NCI-H1105 treated with DMSO at 0.1 percent for 48 hours (cell line): ENCODE results near the gene FXYD1.
"Not testable (repeated sequence)": the region's sequence is repeated elsewhere in the genome, so short reads cannot be mapped to it uniquely, and the experiment has no call there.

Experiments
- DNase-seq: peaks from one replicate; lab custom pipeline; 2025; lab: John Stamatoyannopoulos, UW

FXYD1 gene

DNA sequence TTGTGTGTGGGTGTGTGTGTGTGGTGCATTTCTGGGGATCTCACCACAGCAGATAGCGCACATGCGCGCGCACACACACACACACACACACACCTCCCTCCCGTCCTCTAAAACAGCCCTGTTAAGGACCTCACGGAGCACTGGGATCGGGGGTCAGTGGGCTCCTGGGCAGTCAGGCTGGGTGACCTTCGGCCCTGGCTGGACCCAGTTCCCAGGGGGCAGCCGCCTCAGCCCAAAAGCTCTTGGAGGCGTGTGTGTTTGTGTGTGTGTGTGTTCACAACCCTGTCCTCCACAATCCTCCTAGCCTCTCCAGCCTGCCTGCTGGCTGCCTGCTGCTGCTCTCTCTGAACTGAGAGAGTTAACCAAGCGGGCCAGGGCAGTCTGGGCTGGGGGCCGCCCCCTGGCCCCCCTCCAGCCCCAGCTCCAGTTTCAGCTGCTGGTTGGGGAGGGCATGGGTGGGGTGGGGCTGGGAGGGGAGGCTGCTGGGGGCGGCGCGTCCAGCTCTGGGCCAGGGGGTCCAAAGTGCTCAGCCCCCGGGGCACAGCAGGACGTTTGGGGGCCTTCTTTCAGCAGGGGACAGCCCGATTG lies at the start of gene FXYD1:
FXYD1 (plus strand) TSS at position 520 of the 588 bp plus-strand sequence. CDS start 1,256 bp downstream, outside the sequence.
- no peak for DNase-seq

DNA sequence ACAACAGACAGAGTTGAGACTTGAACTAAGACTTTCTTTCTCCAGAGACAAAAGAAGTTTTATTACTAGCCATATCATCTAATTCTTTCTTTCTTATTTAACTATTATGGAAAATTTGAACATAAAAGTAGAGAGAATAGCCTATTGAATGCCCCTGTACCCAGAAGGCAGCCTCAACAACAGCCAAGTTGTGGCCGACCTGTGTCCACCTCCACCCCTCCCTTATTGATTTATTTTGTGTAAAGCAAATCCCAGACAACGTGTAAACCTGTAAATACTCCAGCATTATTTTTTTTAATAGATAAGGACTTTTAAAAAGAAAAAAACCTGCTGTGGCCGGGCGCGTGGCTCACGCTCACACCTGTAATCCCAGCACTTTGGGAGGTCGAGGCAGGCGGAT lies 49.1 kb upstream of the FXYD1 start:
- DNase-seq, result no peak

DNA sequence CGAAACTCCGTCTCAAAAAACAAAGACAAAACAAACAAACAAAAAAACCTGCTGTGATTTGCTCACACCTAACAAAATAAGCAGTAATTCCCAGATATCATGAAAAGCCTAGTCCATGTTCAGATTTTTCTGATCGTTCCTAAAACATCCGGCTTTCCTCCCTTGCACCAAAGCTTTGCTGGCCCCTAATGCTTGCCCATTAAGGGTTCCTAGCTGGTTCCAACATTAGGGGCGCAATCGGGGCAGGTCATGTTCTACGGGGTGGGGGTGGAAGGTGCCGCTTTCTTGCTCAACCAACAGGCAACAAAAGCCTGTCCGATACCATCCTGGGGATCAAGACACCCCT lies 48.5 kb upstream of the FXYD1 start:
- no peak for DNase-seq

DNA sequence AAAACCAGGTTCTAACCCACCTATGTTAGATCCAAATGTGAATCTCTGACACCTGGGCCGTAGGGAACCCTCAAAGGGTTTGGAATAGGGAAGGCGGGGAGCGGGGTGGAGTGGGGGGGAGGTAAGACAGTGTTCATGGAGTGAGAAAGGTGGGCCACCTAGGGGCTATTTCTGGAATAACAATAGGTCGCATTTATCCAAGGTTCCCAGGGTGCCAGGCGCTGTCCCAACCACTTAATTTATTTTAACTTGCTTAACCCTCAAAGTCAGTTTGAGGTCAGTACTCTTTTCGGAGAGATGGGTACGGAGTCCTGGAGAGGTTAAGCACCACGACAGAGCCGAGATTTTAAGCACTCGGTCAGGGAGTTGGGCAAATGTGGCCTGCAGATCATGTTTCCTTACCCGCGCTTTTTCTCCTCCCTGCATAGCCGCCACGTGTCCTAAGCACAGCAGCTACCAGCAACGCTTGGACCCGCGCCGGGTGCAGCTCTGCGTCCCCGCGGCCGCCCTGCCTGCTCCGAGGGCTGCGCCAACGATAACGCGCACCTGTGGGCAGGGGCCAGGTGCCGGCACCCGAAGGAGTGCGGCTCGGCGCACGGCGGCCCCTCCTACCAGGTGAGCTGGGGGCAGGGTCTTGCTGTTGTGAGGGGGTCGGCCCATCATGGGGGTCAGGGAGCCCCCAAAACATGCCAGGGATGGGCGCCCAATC lies 48.0 kb upstream of the FXYD1 start:
- peak; percentile 39 for DNase-seq

DNA sequence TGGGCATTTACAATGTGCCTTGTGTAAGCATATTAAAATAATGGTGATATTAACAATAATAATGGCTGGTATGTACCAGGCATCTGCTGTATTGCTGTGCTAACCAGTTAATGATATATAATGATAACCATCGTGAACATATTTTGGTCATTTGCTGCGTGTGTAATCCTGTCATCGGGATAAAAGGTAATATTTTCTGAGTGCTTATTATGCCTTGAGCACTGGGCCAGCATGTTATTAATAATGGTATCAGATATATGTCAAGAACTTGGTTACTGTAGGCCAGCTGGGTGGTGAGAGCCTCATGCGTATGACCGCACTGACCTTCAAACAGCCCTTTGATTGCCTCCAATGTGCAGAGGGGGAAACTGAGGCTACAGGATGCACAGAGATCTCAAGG lies 45.2 kb upstream of the FXYD1 start:
- no peak for DNase-seq

DNA sequence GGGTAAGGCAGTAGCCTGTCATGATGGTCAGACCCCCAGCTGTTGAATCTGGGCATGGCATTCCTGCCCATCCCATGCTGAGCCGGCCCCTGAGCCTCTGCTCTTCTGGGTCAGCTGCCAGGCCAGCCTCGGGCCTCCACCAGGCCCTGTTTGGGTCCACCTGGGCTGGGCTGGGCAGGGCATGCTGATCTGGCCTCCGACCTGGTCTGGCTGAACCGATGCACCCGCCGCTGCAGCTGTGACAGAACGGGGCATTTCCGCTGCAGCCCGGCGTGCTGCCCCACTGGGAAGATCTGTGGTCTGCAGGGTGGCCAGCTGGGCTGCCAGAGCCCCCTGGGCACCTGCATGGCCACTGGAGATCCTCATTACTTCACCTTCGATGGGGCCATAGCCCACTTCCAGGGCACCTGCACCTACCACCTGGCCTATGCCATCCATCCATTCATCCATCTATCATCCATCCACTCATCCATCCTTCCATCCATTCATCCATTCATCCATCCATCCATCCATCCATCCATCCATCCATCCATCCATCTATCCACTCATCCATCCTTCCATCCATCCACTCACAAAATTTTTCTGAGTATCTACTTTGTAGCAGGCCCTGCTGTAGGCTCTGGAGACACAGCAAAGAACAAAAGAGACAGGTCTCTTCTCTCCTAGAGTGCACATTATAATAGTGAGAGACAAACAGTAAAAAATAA lies 44.5 kb upstream of the FXYD1 start:
- DNase-seq, result no peak

DNA sequence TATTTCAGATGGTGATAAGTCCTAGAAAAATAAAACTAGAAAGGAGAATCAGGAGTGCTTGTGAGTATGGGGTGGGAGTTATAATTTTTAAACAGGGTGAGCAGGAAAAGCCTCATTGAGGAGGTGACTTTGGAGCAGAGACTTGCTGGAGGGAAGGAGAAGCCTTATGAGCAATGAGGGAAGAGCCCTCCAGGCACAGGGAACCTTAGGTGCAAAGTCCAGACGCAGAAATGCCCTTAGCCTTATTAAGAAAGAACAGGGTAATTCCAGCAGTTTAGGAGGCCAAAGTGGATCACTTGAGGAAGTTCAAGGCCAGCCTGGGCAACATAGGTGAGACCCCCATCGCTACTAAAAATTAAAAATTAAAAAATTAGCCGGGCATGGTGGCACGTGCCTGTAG lies 44.0 kb upstream of the FXYD1 start:
- DNase-seq, result no peak

DNA sequence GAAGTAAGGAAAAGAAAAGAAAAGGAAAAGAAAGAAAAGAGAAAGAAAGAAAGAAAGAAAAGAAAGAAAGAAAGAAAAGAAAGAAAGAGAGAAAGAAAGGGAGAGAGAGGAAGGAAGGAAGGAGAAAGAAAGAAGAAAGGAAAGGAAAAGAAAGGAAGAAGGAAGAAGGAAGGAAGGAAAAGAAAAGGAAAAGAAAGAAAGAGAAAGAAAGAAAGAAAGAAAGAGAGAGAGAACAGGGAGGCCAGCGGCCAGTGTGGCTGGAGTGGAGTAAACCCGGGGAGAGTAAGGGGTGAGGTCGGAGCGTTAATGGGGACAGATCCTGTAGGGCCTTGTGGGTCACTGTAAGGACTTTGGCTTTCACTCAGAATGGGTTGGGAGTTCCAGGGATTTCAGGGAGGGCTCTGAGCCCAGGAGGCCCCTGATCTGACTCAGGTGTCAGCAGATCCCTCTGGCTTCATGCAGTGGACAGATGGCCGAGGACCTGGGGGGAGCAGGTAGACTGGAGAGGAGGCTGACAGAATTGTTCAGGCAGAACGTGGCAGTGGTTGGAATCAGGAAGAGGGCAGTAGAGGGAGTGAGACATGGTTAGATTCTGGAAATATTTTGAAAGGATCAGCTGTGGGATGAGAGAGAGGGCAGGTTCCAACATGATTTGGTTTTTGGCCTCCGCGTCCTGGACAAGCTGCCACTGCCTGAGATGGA lies 42.8 kb upstream of the FXYD1 start:
- no peak for DNase-seq

DNA sequence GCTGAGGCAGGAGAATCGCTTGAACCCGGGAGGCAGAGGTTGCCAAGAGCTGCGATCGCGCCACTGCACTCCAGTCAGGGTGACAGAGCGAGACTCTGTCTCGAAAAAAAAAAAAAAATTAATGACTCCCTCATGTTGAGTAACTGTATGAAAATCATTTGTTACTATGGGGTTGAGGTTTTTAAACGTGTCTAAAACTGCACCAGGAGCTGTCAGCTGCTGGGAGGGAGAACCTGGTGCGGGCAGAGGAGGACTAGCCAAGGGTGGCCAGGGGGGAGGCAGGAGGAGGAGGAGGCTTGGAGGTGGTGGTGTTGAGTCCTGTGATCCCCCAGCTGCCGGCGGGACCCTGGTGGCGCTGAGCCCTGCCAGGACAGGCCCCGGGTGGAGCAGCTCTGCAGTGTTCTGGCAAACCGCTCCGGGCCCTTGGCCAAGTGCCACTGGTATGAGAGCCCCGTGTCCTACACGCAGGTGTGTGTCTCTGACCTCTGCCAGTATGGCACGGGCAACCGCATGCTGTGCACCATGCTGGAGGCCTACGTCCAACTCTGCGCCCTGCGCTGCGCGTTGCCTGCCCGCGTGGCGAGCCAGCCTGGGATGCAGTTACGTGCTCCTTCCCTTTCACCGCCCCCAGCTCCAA lies 40.1 kb upstream of the FXYD1 start:
- no peak for DNase-seq

DNA sequence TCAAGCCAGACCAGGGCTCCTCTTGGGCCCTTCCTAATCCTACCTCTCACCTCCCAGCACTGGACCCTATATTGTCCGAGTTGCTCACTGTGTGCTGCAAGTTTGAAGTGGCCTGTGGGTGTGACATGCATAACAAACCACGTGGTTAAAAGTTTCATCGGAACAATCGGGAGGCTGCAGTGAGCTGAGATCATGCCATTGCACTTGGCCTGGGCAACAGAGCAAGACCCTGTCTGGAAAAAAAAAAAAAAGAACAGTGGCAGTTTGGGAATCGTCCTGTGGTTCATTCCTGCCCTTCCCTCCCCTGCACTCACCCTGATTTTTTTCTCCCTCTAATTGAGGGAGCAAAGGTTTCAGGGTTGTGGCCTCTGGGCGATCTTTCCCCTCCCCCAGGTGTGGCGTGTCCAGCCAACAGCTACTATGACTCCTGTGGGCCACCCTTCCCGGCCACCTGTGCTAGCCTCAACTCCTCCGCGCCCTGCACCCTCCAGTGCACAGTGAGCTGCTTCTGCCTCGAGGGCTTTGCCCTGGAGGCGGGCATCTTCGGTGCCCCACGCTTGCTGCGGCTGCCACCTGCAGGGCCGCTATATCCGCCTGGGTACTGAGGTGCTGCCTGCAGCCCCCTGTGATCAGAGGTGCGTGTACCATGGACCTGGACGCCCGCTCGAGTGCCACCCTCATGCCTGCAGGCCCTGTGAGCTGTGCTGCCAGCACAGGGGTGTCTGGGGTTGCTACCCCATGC lies 39.3 kb upstream of the FXYD1 start:
- no peak for DNase-seq

DNA sequence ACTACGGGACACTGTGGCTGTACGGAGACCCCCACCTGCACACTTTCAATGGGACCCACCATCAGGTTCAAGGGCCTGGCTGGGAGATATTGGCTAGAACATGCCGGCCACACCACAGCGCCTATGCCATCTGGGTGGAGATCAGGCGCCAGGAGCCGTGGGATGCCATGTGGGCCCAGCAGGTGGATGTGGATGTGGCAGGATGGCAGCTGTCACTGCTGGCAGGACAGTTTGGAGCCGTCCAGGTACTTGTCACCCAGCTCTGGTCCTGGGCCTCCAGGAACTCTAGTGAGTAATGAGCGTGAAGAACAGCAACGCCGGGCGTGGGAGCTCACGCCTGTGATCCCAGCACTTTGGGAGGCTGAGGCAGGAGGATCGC lies 38.7 kb upstream of the FXYD1 start:
- DNase-seq, result no peak

DNA sequence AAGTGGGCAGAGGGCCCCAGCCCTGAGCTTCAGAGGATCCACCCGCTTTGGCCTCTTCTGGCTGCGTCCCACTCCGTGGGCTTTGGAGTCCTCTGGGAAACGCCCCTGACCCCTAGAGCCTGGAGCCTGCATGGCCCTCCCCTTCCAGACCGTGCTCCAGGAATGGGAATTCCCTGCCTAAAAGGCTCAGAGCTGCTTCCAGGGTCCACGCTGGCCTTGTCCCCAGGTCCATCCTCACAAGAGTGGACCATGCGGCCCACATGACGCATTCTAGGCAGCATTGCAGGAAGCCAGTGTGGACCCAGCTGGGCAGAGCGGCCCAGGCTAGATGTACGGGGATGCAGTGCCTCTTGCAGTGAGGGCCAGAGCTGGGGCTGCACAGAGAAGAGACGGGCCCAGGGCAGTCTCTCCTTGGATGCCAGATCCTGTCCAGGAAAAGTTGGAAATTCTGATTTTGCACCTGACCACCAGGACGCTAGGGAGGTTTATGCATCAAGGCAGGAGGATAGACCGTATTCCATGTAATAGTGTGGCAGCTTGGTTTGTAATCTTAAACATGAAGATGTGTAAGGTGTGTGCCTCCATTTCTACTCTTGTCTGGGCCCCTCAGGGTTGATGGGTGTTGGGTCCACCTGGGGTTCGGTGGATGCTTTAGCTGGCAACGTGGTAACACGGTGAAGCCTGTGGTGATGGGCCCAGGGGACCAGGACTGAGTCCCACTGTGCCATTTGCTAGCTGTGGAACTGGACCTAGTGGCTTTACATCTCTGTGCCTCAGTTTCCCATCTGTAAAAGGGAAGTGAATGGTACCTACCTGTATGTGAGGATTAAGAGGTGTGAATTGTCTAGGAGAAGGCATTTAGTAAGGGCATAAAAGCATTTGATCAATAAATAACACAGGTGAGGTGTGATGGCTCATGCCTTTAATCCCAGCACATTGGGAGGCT lies 37.8 kb upstream of the FXYD1 start:
- DNase-seq, result no peak

DNA sequence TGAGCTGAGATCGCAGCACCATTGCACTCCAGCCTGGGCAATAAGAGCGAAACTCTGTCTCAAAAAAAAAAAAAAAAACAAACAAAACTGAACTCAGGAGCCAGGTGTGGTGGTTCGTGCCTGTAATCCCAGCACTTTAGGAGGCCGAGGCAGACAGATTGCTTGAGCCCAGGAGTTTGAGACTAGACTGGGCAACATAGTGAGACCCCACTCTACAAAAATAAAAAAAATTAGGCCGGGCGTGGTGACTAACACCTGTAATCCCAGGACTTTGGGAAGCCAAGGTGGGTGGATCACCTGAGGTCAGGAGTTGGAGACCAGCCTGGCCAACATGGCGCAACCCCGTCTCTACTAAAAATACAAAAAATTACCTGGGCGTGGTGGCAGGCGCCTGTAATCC lies 36.7 kb upstream of the FXYD1 start:
- not testable (repeated sequence) for DNase-seq

DNA sequence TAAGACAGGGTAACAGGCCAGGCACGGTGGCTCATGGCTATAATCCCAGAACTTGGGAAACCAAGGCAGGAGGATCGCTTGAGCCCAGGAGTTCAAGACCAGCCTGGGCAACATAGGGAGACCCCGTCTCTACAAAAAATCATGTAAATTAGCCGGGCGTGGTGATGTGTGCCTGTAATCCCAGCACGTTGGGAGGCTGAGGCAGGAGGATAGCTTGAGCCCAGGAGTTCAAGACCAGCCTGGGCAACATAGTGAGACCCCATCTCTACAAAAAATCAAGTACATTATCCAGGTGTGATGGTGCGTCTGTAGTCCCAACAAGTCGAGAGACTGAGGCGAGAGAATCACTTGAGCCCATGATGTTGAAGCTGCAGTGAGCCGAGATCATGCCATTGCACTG lies 35.0 kb upstream of the FXYD1 start:
- not testable (repeated sequence) for DNase-seq

DNA sequence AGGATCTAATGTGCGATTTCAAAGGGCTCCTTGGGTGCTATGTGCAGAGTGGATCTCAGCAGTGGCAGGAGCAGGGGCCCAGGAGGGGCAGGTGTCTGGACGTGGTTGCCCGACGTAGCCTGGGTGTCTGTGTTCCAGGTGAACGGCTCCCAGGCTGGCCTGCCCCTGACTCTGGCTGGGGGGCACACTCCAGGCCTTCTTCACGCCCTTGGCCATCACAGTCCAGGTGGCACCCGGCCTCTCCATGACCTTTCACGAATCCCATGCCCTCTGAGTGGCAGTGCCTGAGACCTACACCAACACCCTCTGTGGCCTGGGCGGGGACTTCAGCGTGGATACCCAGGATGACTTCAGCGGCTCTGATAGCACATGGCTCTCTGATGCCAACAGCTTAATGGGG lies 34.3 kb upstream of the FXYD1 start:
- no peak for DNase-seq

DNA sequence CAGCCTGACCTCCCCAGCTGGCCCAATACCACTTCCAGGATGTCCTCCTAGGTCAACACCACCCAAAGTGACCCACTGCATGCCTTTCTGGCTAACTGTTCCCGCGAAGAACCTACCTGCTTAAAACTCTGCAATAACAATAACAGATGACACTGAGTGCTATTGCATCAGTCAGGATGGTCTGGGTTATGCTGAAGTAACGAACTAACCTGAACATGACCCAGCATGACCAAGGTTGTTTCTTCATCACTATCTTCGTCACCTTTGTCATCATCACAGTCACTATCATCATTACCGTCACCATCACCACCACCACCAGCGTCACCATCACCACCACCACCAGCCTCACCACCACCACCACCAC lies 33.6 kb upstream of the FXYD1 start:
- DNase-seq, result no peak

DNA sequence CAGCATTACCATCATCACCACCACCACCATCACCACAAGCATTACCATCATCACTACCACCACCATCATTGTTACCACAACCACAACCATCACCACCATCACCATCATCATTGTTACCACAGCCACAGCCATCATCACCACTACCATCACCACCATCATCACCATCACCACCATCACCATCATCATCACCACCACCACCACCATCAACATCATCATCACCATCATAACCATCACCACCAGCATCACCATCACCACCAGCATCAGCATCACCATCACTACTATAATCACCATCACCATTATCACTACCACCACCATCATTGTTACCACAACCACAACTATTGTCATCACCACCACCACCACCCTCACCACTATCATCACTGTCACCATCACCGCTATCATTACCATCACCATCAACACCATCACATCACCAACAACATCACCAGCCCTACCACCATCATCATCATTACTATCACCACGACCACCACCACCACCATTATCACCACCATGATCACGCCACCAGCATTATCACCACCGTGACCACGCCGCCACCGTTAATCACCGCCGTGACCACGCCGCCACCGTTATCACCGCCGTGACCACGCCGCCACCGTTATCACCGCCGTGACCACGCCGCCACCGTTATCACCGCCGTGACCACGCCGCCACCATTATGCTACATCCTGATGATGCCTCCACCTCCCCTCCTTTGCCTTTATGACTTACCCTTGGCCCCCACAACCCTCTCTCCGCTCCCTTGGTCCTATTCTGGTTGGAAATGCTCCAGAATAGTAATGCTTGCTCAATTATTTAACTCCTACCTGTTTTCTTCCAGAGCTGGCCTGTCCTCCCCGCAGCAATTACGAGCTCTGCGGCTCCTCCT lies 33.0 kb upstream of the FXYD1 start:
- DNase-seq, result no peak

DNA sequence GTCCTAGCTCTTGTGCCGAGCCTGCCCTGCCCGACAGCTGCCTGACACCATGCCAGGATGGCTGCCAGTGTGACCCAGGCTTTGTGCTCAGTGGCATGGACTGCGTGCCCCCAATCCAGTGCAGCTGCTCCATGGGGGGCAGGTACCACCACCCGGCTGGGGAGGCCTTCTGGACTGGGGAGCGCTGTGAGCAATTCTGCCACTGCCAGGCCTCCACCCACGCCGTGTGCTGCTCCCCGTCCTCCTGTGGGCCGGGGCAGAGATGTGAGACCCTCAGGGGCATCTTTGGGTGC lies 32.4 kb upstream of the FXYD1 start:
- no peak for DNase-seq

DNA sequence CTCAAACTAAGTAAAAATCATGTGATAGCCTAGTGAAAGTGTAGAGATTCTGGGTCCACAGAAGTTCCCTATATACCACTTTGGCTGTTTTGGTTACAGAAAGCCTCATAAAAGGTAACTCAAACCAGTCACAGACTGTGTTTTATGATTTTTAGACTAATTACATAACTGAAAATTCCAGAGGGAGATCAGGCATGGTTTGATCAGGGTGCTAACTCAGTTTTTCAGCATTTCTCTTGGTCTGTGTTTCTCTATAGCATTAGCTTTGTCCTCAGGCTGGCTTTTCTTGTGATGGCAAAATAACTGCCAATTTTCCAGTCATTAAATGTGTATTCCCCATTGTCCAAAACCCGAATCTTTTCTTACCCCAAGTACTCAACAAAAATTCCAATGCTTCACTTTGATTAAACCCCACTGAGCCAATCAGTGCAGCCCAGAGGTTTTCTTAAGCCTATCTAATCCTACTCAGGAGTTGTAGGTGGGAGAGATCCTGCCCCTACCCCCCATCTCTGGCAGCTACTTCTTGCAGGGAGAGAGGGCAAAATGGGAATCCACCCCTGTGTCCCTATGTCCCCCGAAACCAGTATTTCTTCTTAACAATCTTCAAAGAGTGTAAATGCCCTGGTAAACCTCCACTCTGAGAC lies 31.6 kb upstream of the FXYD1 start:
- no peak for DNase-seq
